ENCODE data around the gene AURKAIP1. TPM values are rescaled to one million over a fixed set of nuclear protein-coding genes. Genes with fewer than 3 reads are reported as not detected.

The AURKAIP1 gene
- total RNA-seq, 1 donor, result 74.6 TPM

DNA sequence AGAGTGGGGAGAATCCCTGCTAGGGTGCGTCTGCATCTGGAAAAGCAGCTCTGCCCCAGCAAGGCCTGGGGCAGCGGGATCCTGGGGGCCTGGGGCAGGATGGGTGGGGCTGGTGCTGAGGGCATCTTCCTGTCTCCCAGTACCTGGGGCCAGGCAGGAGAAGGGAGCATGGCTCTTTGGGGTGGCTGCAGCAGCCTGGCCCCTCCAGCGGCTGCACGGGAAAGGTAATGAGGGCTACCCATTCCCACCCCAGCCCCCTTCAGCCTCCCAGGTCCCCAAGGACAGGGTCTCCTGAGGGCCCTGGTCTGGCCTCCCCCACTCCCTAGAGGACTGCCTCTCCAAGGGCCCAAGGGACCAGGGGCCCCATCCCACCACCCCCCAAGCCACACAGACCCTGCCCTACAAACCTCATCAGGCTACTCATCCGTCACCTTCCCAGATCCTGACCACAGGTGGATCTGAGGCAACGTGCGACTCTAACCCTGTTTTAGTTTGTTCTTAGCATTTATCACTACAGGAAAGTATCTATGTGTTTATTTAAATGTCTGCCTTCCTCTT, 47.0 kb upstream of the AURKAIP1 start:
- H3K9me3 ChIP-seq (ENCODE audit: low read depth, low read length), result no peaks in the 10 kb centered on the region
- TF ChIP-seq, protein P1, sequence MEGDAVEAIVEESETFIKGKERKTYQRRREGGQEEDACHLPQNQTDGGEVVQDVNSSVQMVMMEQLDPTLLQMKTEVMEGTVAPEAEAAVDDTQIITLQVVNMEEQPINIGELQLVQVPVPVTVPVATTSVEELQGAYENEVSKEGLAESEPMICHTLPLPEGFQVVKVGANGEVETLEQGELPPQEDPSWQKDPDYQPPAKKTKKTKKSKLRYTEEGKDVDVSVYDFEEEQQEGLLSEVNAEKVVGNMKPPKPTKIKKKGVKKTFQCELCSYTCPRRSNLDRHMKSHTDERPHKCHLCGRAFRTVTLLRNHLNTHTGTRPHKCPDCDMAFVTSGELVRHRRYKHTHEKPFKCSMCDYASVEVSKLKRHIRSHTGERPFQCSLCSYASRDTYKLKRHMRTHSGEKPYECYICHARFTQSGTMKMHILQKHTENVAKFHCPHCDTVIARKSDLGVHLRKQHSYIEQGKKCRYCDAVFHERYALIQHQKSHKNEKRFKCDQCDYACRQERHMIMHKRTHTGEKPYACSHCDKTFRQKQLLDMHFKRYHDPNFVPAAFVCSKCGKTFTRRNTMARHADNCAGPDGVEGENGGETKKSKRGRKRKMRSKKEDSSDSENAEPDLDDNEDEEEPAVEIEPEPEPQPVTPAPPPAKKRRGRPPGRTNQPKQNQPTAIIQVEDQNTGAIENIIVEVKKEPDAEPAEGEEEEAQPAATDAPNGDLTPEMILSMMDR (IDR thresholded peaks at IDR 0.05; ENCODE audit: extremely low read depth, low read depth, low read length), result no peak
- H3K4me2 ChIP-seq (ENCODE audit: insufficient read depth, low read length), result no peak overlapping the region
- no peaks in the 10 kb centered on the region for H4K20me1 ChIP-seq (ENCODE audit: insufficient read depth, low read length)
- peak; percentile 83 for DNase-seq (ENCODE audit: insufficient read length, low spot score, missing footprints)
- no peak overlapping the region for H3K27ac ChIP-seq (ENCODE audit: low read depth, low read length)
- H2AFZ ChIP-seq (ENCODE audit: low read length), result no peak overlapping the region
- no peaks in the 10 kb centered on the region for H3K79me2 ChIP-seq (ENCODE audit: insufficient read depth, low read length)
- no peaks in the 10 kb centered on the region for H3K36me3 ChIP-seq (ENCODE audit: insufficient read depth, low read length)
- no peak overlapping the region for H3K4me3 ChIP-seq (ENCODE audit: insufficient read depth, low read length)
- H3K27me3 ChIP-seq (ENCODE audit: insufficient read depth, low read length), result no peaks in the 10 kb centered on the region
- H3K4me1 ChIP-seq (ENCODE audit: insufficient read depth, low read length), result peaks cover 7% of the 10 kb centered on the region

DNA sequence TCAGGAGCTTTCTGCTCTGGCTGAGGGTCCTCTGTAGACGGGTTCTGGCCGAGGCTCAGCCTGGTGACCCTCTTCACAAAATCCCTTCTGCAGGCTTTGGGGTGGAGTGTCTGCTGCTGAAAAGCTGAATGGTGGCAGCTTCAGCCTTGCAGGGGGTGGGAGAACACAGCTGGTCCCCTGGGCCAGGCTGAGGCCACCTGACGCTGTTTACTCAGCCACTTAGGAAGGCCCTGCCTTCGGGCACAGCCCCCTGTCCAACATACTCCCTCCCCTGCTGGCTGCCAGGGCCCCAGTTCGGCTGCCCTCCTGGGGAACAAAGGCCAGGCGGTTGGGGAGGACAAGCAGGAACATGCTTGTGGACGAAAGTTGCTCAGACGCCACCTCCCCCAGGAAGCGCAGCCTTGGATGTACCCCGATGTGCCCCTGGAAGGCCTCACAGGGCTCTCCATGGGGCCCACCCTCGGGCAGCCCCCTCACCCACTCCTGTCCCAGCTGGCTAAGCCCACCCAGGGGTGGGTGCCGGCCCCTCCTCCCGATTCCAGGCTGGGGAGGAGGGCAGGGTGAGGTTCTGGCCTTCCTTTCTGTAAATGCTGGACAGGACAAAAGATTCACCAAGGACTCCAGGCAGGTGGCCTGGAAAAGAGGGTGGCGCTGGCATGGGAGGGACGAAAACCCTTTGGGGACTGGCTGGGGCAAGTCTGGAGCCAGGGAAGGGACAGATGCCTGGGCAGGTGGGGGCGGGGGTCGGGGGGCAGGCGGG, 46.3 kb upstream of the AURKAIP1 start, which contains the start of gene ANKRD65:
ANKRD65 (minus strand) TSS at position 130 of the 760 bp plus-strand sequence. CDS start 271 bp downstream, outside the sequence.
- H3K4me3 ChIP-seq (ENCODE audit: insufficient read depth, low read length), result peak within 1 kb of the TSS; percentile 43
- H3K4me1 ChIP-seq (ENCODE audit: insufficient read depth, low read length), result peaks cover 7% of the 10 kb centered on the region
- no peaks in the 10 kb centered on the region for H3K9me3 ChIP-seq (ENCODE audit: low read depth, low read length)
- H3K27me3 ChIP-seq (ENCODE audit: insufficient read depth, low read length), result no peaks in the 10 kb centered on the region
- no peak within 1 kb of the TSS for H3K27ac ChIP-seq (ENCODE audit: low read depth, low read length)
- H3K79me2 ChIP-seq (ENCODE audit: insufficient read depth, low read length), result no peaks in the 10 kb centered on the region
- no peak within 1 kb of the TSS for H2AFZ ChIP-seq (ENCODE audit: low read length)
- peak within 1 kb of the TSS; percentile 48 for H3K4me2 ChIP-seq (ENCODE audit: insufficient read depth, low read length)
- DNase-seq (ENCODE audit: insufficient read length, low spot score, missing footprints), result peak; percentile 76
- no peaks in the 10 kb centered on the region for H4K20me1 ChIP-seq (ENCODE audit: insufficient read depth, low read length)
- TF ChIP-seq, protein P1 (IDR thresholded peaks at IDR 0.05; ENCODE audit: extremely low read depth, low read depth, low read length), result no peak
- no peaks in the 10 kb centered on the region for H3K36me3 ChIP-seq (ENCODE audit: insufficient read depth, low read length)

DNA sequence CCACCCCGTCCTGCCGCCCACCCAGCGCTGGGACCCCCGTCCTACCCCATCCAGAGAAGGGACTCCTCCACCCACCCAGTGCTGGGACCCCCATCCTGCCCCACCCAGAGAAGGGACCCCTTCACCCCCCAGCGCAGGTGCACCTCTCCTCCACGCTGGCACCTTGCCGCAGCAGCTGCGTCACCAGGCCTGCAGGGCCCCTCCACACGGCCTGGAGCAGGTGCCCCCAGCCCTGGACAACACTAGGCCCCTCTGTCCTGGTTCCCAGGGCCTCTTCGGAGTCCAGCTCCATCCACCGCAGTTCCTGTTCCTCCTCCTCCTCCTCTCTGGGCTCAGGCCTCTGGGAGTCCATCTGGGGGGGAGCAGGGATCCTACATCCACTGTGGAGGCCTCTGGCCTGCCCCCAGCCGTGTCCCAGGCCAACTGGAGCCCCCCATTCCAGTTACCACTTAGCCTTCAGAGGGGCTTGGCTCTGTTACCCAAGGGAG, 45.7 kb upstream of the AURKAIP1 start:
- Histone ChIP-seq H4K20me1 (ENCODE audit: insufficient read depth, low read length) (no peaks in the 10 kb centered on the region), H3K79me2 (ENCODE audit: insufficient read depth, low read length) (no peaks in the 10 kb centered on the region), H3K27ac (ENCODE audit: low read depth, low read length) (no peak overlapping the region), H3K4me2 (ENCODE audit: insufficient read depth, low read length) (no peak overlapping the region), H3K36me3 (ENCODE audit: insufficient read depth, low read length) (no peaks in the 10 kb centered on the region), H3K4me3 (ENCODE audit: insufficient read depth, low read length) (no peak overlapping the region), H3K27me3 (ENCODE audit: insufficient read depth, low read length) (no peaks in the 10 kb centered on the region), H3K9me3 (ENCODE audit: low read depth, low read length) (no peaks in the 10 kb centered on the region), H3K4me1 (ENCODE audit: insufficient read depth, low read length) (peaks cover 7% of the 10 kb centered on the region), H2AFZ (ENCODE audit: low read length) (no peak overlapping the region)
- peak; percentile 89 for DNase-seq (ENCODE audit: insufficient read length, low spot score, missing footprints)
- TF ChIP-seq, protein P1 (IDR thresholded peaks at IDR 0.05; ENCODE audit: extremely low read depth, low read depth, low read length), result no peak
